ENCODE results near the gene NIPAL4.

Gene NIPAL4

DNA sequence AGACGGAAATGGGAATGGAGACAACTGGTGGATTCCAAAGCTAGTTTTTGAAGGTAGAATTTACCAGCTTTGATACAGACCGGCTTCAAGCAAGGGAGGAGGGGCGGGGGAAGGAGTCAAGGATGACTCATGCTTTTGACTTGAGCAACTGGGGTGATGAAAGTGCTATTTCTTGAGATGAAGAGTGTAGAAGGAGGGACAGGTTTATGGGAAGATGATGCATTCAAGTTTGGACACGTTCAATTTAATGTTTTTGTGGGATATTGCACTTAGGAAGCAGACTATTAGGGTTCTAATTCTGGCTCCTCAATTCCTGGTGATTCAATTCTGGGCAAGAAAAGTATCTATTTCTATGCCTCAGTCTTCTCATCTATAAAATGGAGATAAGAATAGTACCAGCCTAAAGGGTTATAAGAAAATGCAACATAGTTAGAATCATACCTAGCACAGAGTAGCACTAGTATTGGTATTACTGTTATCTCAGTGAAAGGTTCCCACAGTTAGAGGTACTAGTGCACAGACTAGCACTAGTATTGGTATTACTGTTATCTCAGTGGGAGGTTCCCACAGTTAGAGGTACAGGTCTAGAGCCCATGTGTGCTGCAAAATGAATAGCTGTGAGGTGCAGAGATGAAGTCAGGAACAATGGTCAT, 4.6 kb downstream of the NIPAL4 start:
- TF ChIP-seq, protein P1, sequence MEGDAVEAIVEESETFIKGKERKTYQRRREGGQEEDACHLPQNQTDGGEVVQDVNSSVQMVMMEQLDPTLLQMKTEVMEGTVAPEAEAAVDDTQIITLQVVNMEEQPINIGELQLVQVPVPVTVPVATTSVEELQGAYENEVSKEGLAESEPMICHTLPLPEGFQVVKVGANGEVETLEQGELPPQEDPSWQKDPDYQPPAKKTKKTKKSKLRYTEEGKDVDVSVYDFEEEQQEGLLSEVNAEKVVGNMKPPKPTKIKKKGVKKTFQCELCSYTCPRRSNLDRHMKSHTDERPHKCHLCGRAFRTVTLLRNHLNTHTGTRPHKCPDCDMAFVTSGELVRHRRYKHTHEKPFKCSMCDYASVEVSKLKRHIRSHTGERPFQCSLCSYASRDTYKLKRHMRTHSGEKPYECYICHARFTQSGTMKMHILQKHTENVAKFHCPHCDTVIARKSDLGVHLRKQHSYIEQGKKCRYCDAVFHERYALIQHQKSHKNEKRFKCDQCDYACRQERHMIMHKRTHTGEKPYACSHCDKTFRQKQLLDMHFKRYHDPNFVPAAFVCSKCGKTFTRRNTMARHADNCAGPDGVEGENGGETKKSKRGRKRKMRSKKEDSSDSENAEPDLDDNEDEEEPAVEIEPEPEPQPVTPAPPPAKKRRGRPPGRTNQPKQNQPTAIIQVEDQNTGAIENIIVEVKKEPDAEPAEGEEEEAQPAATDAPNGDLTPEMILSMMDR (IDR thresholded peaks at IDR 0.05; ENCODE audit: low read depth, low read length, poor library complexity, severe bottlenecking), result no peak
- no peak for TF ChIP-seq EZH2phosphoT487 (IDR thresholded peaks at IDR 0.05; ENCODE audit: borderline replicate concordance, low read length)
- H3K9me3 ChIP-seq (ENCODE audit: control insufficient read depth, insufficient read depth, low read length), result no peaks in the 10 kb centered on the region
- no peak overlapping the region for H3K4me2 ChIP-seq (ENCODE audit: low read length)
- no peaks in the 10 kb centered on the region for H4K20me1 ChIP-seq (ENCODE audit: control insufficient read depth, insufficient read depth, low read depth, low read length)
- no peaks in the 10 kb centered on the region for H3K79me2 ChIP-seq (ENCODE audit: control insufficient read depth, low read length)
- H3K27ac ChIP-seq (ENCODE audit: low read depth, low read length), result no peak overlapping the region
- H3K27me3 ChIP-seq (ENCODE audit: control insufficient read depth, low read length), result peaks cover 11% of the 10 kb centered on the region
- no peaks in the 10 kb centered on the region for H3K36me3 ChIP-seq (ENCODE audit: control insufficient read depth, low read length)
- H3K4me3 ChIP-seq (ENCODE audit: low read length), result no peak overlapping the region
- no peaks in the 10 kb centered on the region for H3F3A ChIP-seq (ENCODE audit: control insufficient read depth, insufficient read depth)
- no peaks in the 10 kb centered on the region for H3K9me2 ChIP-seq (replicated peaks; ENCODE audit: control insufficient read depth, low read length)
- peaks cover 16% of the 10 kb centered on the region for H3K4me1 ChIP-seq (ENCODE audit: control insufficient read depth, low read length)

DNA sequence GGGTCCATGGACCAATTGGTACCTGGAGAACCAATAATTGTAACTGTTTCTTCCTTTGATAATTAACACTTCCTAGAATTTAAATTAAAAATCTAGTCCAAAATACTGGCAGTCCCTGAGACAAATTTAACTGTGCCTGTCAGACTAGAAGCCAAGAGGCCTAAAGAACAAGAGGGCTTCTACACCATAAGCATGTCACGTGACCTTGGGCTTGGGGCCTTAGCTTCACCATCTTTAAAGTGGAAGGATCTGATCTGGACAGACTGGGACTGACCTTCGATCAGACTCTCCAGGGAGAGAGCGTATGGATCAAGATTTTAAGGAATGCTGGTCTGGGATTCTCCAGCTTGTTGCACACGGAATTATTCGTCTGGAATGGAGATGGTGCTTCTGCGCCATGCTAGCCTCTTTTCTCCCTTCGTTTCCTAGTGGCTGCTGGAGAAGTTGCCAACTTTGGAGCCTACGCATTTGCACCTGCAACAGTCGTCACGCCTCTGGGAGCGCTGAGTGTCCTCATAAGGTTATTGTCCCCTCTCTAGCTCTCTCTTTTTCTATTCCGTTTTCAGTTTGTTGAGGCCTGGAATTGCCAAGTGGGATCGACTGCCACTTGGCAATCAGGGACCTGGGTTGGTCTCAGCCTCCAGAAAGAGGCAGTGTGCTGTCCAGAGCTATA, 8.4 kb downstream of the NIPAL4 start:
- Histone ChIP-seq H3K27ac (ENCODE audit: low read depth, low read length) (no peak overlapping the region), H3F3A (ENCODE audit: control insufficient read depth, insufficient read depth) (no peaks in the 10 kb centered on the region), H3K36me3 (ENCODE audit: control insufficient read depth, low read length) (no peaks in the 10 kb centered on the region), H3K27me3 (ENCODE audit: control insufficient read depth, low read length) (no peaks in the 10 kb centered on the region), H4K20me1 (ENCODE audit: control insufficient read depth, insufficient read depth, low read depth, low read length) (no peaks in the 10 kb centered on the region), H3K4me3 (ENCODE audit: low read length) (no peak overlapping the region), H3K4me2 (ENCODE audit: low read length) (no peak overlapping the region), H3K9me2 (replicated peaks; ENCODE audit: control insufficient read depth, low read length) (no peaks in the 10 kb centered on the region), H3K79me2 (ENCODE audit: control insufficient read depth, low read length) (no peaks in the 10 kb centered on the region), H3K9me3 (ENCODE audit: control insufficient read depth, insufficient read depth, low read length) (no peaks in the 10 kb centered on the region), H3K4me1 (ENCODE audit: control insufficient read depth, low read length) (peaks cover 4% of the 10 kb centered on the region; the same call in 1 of the 2 replicates)
- TF ChIP-seq, protein P1 (IDR thresholded peaks at IDR 0.05; ENCODE audit: low read depth, low read length, poor library complexity, severe bottlenecking), result no peak
- TF ChIP-seq EZH2phosphoT487 (IDR thresholded peaks at IDR 0.05; ENCODE audit: borderline replicate concordance, low read length), result no peak

DNA sequence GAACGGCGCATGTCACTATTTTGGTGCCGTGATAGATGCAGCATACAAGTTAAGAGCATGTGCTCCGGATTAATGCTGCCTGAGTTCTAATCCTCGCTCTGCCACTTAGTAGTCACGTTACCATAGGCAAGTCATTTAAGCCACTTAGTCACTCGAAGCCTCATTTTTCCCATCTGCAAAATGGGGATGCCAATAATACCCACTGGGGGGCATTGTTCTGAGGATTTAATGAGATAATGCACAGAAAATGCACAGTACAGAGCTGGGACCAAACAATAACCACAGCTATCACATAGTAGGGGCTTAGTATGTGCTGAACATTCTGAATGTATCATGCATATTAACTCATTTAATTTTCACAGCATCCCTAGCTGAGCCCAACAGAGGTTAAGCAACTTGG, 9.1 kb downstream of the NIPAL4 start:
- Histone ChIP-seq H3K4me3 (ENCODE audit: low read length) (no peak overlapping the region), H3K79me2 (ENCODE audit: control insufficient read depth, low read length) (no peaks in the 10 kb centered on the region), H3F3A (ENCODE audit: control insufficient read depth, insufficient read depth) (no peaks in the 10 kb centered on the region), H3K4me1 (ENCODE audit: control insufficient read depth, low read length) (peaks cover 4% of the 10 kb centered on the region; the same call in 1 of the 2 replicates), H3K4me2 (ENCODE audit: low read length) (no peak overlapping the region), H3K36me3 (ENCODE audit: control insufficient read depth, low read length) (no peaks in the 10 kb centered on the region), H3K9me2 (replicated peaks; ENCODE audit: control insufficient read depth, low read length) (no peaks in the 10 kb centered on the region), H4K20me1 (ENCODE audit: control insufficient read depth, insufficient read depth, low read depth, low read length) (no peaks in the 10 kb centered on the region), H3K9me3 (ENCODE audit: control insufficient read depth, insufficient read depth, low read length) (no peaks in the 10 kb centered on the region), H3K27me3 (ENCODE audit: control insufficient read depth, low read length) (no peaks in the 10 kb centered on the region), H3K27ac (ENCODE audit: low read depth, low read length) (no peak overlapping the region)
- TF ChIP-seq, protein P1 (IDR thresholded peaks at IDR 0.05; ENCODE audit: low read depth, low read length, poor library complexity, severe bottlenecking), result no peak
- TF ChIP-seq EZH2phosphoT487 (IDR thresholded peaks at IDR 0.05; ENCODE audit: borderline replicate concordance, low read length), result no peak

Data from DOHH2 (cell line).